ENCODE results near the gene STS. TPM values are rescaled to one million over a fixed set of nuclear protein-coding genes. Genes with fewer than 3 reads are reported as not detected.

The STS gene
- total RNA-seq, 1 donor from 2014 or later, result 0.86 TPM

DNA sequence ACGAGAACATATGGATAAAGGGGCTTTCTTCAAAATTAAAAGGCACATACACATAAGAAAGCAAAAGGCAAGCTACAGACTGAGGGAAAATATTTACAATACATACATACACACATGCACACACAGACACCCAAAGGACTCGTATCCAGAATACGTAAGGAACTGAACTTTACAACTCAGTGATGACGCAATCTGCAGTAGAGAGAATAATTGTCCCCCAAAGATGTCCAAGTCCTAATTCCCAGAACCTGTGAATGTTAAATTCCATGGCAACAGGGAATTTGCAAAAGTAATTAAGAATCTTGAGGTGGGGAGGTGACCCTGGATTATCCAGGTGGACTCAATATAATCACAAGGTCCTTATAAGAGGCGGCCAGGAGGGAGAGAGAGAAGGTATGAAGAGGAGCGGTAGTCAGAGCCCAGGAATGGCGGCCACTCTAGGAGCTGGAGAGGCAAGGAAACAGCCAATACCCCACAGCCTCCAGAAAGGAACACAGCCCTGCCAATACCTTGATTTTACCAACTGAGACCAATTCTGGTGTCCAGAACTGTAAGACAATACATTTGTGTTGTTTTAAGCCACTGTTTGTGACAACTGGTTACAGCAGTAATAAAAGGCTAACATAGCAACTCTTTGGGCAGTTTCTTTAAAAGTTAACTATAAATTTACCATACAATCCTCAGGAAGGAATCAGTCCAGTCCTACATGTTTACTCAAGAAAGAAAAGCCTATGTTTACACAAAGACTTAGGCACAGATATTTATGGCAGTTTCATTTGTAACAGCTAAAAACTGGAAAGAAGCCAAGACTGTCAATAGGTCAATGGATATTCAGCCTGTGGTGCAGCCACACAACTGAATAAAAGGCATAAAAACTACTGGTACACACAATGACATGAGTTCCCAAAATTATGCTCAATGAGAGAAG lies 27.3 kb upstream of the STS start:
- intact Hi-C loops (cut with micrococcal nuclease), result no loop called here
- peaks cover 7% of the 10 kb centered on the region for H3K36me3 Mint-ChIP-seq (ENCODE audit: low read depth)
- no peak overlapping the region for H3K4me3 Mint-ChIP-seq
- H3K4me1 Mint-ChIP-seq, result no peaks in the 10 kb centered on the region
- H3K9me3 Mint-ChIP-seq, result no peaks in the 10 kb centered on the region
- DNase-seq, result no peak
- H3K27ac Mint-ChIP-seq, result no peak overlapping the region
- H3K27me3 Mint-ChIP-seq, result no peaks in the 10 kb centered on the region

DNA sequence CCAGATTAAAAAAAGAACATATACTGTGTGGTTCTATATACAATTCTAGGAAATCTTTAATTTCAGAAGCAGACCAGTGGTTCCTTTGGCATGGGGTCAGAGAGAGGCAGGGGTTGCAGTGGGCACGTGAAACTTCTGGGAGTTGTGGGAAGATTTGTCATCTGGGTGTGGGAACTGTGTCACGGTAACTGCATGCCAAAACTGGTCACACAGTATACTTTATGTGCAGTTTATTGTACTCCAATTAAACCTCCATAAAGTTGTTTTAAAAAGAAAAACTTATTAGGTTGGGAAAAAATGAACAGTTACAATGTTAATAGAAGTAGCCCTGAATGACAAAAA lies 26.7 kb upstream of the STS start:
- H3K4me3 Mint-ChIP-seq, result no peak overlapping the region
- no peak for DNase-seq
- H3K36me3 Mint-ChIP-seq (ENCODE audit: low read depth), result peaks cover 8% of the 10 kb centered on the region
- intact Hi-C loops (cut with micrococcal nuclease), result no loop called here
- no peaks in the 10 kb centered on the region for H3K9me3 Mint-ChIP-seq
- no peaks in the 10 kb centered on the region for H3K4me1 Mint-ChIP-seq
- no peaks in the 10 kb centered on the region for H3K27me3 Mint-ChIP-seq
- no peak overlapping the region for H3K27ac Mint-ChIP-seq

DNA sequence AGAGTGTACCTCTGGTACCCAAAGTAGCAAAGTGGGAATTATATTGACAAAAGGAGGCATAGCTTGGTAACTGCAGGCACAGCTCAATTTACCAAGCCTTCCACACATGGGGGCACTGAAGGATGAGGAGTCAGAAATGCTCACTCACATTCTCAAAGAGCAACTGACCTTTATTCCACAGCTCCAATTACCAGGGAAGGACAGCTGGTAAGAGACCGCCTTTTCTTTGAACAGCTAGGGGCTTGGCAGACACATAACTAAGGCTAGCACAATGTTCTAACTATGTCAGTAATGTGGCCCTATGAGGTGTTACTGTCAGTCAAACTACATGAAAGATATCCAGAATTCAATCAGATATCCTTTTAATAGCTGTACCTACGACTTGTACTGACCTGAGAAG lies 20.5 kb upstream of the STS start:
- H3K9me3 Mint-ChIP-seq, result no peaks in the 10 kb centered on the region
- no peaks in the 10 kb centered on the region for H3K27me3 Mint-ChIP-seq
- intact Hi-C loops (cut with micrococcal nuclease), result no loop called here
- DNase-seq, result no peak
- no peak overlapping the region for H3K27ac Mint-ChIP-seq
- no peaks in the 10 kb centered on the region for H3K4me1 Mint-ChIP-seq
- no peak overlapping the region for H3K4me3 Mint-ChIP-seq
- peaks cover 8% of the 10 kb centered on the region for H3K36me3 Mint-ChIP-seq (ENCODE audit: low read depth)

GRCh38 chrX:7131621-7132020 lies 15.9 kb upstream of the STS start:
- intact Hi-C loops (cut with micrococcal nuclease), result loop anchor here (2.0 kb wide), 1 partner anchor 39 kb away; no protein-coding TSS in a partner anchor
- no peak overlapping the region for H3K4me3 Mint-ChIP-seq
- no peak overlapping the region for H3K27ac Mint-ChIP-seq
- H3K36me3 Mint-ChIP-seq (ENCODE audit: low read depth), result no peaks in the 10 kb centered on the region
- H3K9me3 Mint-ChIP-seq, result no peaks in the 10 kb centered on the region
- H3K4me1 Mint-ChIP-seq, result peaks cover 11% of the 10 kb centered on the region
- no peaks in the 10 kb centered on the region for H3K27me3 Mint-ChIP-seq
- no peak for DNase-seq

GRCh38 chrX:7132335-7133049 lies 15.0 kb upstream of the STS start:
- no peaks in the 10 kb centered on the region for H3K9me3 Mint-ChIP-seq
- H3K27ac Mint-ChIP-seq, result no peak overlapping the region
- H3K27me3 Mint-ChIP-seq, result no peaks in the 10 kb centered on the region
- H3K4me3 Mint-ChIP-seq, result no peak overlapping the region
- peaks cover 11% of the 10 kb centered on the region for H3K4me1 Mint-ChIP-seq
- intact Hi-C loops (cut with micrococcal nuclease), result loop anchor here (2.0 kb wide), 1 partner anchor 38 kb away; no protein-coding TSS in a partner anchor
- DNase-seq, result peak; percentile 65
- no peaks in the 10 kb centered on the region for H3K36me3 Mint-ChIP-seq (ENCODE audit: low read depth)

DNA sequence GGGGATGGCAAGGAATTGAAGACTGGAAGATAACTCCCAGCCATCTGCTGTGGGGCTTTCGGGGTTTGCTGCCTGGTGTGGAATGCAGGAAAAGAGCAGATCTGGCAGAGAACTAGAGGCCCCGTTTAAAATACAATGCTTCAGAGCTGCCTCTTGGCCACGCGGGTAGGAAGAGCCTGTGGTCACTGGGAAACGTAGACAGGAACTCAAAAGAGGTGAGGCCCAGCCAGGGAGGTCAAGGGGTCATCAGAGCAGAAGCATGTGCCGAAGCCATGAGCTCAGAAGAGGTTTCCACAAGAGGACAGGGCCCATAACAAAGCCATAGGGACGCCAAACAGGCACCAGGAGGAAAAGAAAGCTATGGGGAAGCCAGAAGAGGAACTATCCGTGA lies 14.5 kb upstream of the STS start:
- Mint-ChIP-seq H3K27ac (no peak overlapping the region), H3K4me1 (peaks cover 11% of the 10 kb centered on the region), H3K4me3 (no peak overlapping the region), H3K36me3 (ENCODE audit: low read depth) (no peaks in the 10 kb centered on the region), H3K27me3 (no peaks in the 10 kb centered on the region), H3K9me3 (no peaks in the 10 kb centered on the region)
- intact Hi-C loops (cut with micrococcal nuclease), result loop anchor here (2.0 kb wide), 1 partner anchor 38 kb away; no protein-coding TSS in a partner anchor
- no peak for DNase-seq

DNA sequence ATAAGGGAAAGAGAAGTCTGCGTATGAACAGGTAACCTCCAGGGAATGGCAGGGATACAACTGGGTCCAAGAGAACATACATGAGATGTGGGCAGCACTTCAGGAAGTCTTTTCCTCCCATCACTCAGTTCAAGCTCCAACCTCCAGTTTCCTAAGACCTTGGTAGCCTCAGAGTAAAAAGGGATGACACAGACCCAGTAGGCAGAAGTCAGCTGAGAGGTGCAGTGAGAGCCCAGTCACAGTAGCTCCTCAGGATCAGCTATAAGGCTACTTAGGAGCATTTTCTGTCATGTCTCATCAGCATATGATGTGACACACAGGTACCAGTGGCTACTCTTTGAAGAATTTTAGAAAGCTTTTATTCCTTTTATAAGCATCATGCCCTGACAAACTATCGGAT lies 12.5 kb upstream of the STS start:
- intact Hi-C loops (cut with micrococcal nuclease), result no loop called here
- H3K27me3 Mint-ChIP-seq, result no peaks in the 10 kb centered on the region

DNA sequence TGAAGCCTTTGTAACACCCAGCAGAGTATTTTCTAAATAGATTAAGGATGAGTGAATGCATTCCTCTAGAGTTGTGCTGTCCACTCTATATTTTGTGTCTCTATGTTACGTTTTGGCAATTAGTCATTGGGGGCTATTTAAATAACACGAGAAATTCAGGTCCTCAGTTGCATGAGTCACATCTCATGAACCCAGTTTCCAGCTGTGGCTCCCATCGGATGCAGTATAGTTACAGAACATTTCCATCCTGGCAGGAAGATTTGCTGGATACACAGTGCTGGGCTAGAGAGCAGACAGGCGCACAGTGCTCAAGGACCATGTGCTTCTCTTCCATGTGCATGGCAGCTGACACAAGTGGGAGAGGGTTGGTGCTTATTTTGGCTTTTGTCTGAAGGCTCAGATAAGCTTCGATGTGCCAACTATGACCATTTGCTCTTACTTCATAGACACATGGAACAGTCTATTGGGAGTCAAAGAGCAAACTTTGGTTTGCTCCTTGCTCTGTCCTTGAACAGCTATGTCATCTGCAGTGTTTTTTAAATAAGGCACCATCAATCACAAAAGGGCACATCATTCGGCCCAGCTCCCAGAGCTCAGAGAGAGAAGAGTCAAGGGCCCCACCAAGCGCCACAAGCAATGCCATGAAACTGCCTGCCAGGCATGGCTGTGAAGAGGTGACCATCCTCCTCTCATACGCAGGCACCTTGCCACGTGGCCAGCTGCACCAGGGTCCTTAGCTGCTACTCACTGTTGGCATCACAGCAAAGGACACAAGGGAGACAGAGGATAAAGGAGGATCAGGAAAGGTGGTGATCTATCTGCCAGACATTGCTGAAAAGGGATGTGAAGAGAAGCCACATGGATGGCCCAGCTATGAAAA lies 8.1 kb upstream of the STS start:
- DNase-seq, result no peak
- Mint-ChIP-seq H3K4me3 (no peak overlapping the region), H3K36me3 (ENCODE audit: low read depth) (peaks cover 7% of the 10 kb centered on the region), H3K4me1 (no peaks in the 10 kb centered on the region), H3K9me3 (no peaks in the 10 kb centered on the region), H3K27ac (no peak overlapping the region), H3K27me3 (no peaks in the 10 kb centered on the region)
- intact Hi-C loops (cut with micrococcal nuclease), result no loop called here

More for the DNA sequence above, 12.5 kb upstream of the STS start:
- H3K27ac Mint-ChIP-seq, result no peak overlapping the region
- H3K9me3 Mint-ChIP-seq, result no peaks in the 10 kb centered on the region
- peaks cover 2% of the 10 kb centered on the region for H3K36me3 Mint-ChIP-seq (ENCODE audit: low read depth)
- H3K4me1 Mint-ChIP-seq, result peaks cover 11% of the 10 kb centered on the region
- no peak overlapping the region for H3K4me3 Mint-ChIP-seq
- no peak for DNase-seq

DNA sequence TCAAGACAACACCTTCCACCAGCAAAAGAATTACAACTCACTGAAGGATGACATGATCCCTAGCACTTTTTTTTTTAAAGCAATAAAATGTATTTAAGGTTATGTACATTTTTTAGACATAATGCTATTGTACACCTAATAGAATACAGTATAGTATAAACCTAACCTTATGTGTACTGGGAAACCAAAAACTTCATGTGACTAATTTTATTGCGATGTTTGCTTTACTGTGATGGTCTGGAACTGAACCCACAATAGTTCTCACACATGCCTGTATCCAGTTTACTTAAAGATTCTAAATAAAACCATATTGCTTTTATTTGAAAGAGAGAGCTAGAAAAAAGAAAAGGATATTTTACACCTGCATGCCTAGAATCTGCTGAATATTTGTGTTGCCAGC lies 4.4 kb upstream of the STS start:
- DNase-seq, result no peak
- intact Hi-C loops (cut with micrococcal nuclease), result no loop called here
- H3K4me3 Mint-ChIP-seq, result no peak overlapping the region
- no peaks in the 10 kb centered on the region for H3K9me3 Mint-ChIP-seq
- H3K4me1 Mint-ChIP-seq, result peaks cover 11% of the 10 kb centered on the region
- H3K27me3 Mint-ChIP-seq, result no peaks in the 10 kb centered on the region
- no peak overlapping the region for H3K27ac Mint-ChIP-seq
- H3K36me3 Mint-ChIP-seq (ENCODE audit: low read depth), result peaks cover 7% of the 10 kb centered on the region

DNA sequence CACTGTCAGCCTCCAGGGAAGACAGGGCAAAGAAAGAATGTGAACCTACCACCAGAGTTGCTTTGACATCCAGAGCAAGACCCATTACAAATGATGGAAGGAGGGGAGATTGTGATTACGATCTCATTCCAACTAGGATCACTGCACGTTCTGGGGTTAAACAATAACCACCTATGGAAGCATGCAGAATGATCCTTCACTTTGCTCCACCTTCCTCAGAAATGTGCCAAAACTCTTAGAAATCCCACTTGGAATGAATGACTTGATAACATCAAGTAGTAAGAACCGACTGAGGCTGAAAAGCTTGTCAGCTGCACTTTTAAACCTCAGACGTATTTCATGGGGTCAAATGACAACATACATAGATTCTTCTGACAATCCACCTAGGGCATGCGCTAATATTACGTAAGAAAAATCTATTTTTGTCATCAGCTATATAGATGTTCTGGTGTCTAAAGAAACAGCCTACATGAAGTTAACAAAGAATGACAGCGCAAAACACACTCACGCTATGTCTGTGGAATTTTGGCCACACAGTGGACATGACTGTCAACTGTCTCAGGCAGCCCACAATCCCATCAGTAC lies 3.5 kb upstream of the STS start:
- no peaks in the 10 kb centered on the region for H3K27me3 Mint-ChIP-seq
- peaks cover 5% of the 10 kb centered on the region for H3K36me3 Mint-ChIP-seq (ENCODE audit: low read depth)
- intact Hi-C loops (cut with micrococcal nuclease), result no loop called here
- H3K4me3 Mint-ChIP-seq, result no peak overlapping the region
- peaks cover 11% of the 10 kb centered on the region for H3K4me1 Mint-ChIP-seq
- no peak overlapping the region for H3K27ac Mint-ChIP-seq
- no peak for DNase-seq
- H3K9me3 Mint-ChIP-seq, result no peaks in the 10 kb centered on the region

- H3K9me3 Mint-ChIP-seq, result no peaks in the 10 kb centered on the region
- H3K4me1 Mint-ChIP-seq, result peaks cover 11% of the 10 kb centered on the region
- no peak overlapping the region for H3K4me3 Mint-ChIP-seq
- no peak overlapping the region for H3K27ac Mint-ChIP-seq
- peaks cover 5% of the 10 kb centered on the region for H3K36me3 Mint-ChIP-seq (ENCODE audit: low read depth)
- intact Hi-C loops (cut with micrococcal nuclease), result loop anchor here (5.0 kb wide), 1 partner anchor 782 kb away; the partner anchor contains the start of gene PNPLA4
- no peak for DNase-seq
- H3K27me3 Mint-ChIP-seq, result no peaks in the 10 kb centered on the region
Measured at GRCh38 chrX:7145454-7145853, 2.1 kb upstream of the STS start.

DNA sequence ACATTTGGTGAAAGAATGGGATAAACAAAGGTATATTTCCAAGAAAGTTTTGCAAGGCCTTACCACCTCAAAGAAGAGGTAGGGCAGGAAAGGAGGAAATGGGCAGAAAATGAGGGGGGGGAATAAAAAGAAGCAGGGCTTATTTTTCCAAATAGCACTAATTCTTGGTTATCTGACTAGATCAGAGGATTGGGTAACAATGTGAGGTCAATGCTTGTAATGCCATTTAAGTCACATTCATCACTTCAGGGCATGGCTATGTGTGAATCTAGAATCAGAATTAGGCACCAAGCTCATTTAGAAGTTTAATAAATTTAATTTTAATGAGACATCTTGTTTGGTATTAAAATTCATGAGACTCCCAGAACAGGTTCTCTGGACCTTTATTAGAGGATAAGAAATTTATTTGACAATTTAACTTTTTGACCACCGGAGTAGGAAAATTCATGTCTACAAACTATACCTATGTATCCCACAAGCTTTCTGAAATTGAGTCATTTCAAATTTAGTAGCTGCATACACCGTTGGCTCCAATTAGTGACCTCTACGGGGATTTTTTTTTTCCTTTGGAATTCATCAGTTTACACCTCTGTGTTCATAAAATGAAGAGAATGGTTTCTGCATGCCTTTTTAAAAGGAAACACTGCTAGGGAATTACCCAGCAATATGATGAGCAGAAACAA lies 1.4 kb upstream of the STS start:
- Mint-ChIP-seq H3K27ac (no peak overlapping the region), H3K27me3 (no peaks in the 10 kb centered on the region), H3K9me3 (no peaks in the 10 kb centered on the region), H3K4me1 (peaks cover 11% of the 10 kb centered on the region), H3K4me3 (no peak overlapping the region), H3K36me3 (ENCODE audit: low read depth) (peaks cover 5% of the 10 kb centered on the region)
- intact Hi-C loops (cut with micrococcal nuclease), result loop anchor here (2.0 to 5.0 kb wide), 2 partner anchors 61 to 781 kb away; partner anchors contain the start of gene PNPLA4
- DNase-seq, result no peak
